ENCODE data around the gene PLEKHA7. TPM values are rescaled to one million over a fixed set of nuclear protein-coding genes. Genes with fewer than 3 reads are reported as not detected.
"Not testable (repeated sequence)": the region's sequence is repeated elsewhere in the genome, so short reads cannot be mapped to it uniquely, and the experiment has no call there.

Gene PLEKHA7
- polyA plus RNA-seq, 1 experiment = 0.05 TPM

- no peak overlapping the region for H3K4me3 ChIP-seq (ENCODE audit: low read depth, low read length)
- TF ChIP-seq CTCF (IDR thresholded peaks at IDR 0.05; ENCODE audit: low read depth, low read length) = no peak
- no peaks in the 10 kb centered on the region; the same call in 1 of the 2 replicates for H3K9me3 ChIP-seq (ENCODE audit: control insufficient read depth, insufficient read depth, low read length)
- no peak overlapping the region for H3K27ac ChIP-seq (ENCODE audit: low read depth, low read length)
- POLR2A ChIA-PET = no interaction called here
- DNase-seq (ENCODE audit: low read depth, low spot score) = no peak
- H3K27me3 ChIP-seq (ENCODE audit: control insufficient read depth, insufficient read depth, low read length) = peaks cover 44% of the 10 kb centered on the region
- CTCF ChIA-PET = no interaction called here
Measured at GRCh38 chr11:16923987-16924386, 90.2 kb downstream of the PLEKHA7 start.

DNA sequence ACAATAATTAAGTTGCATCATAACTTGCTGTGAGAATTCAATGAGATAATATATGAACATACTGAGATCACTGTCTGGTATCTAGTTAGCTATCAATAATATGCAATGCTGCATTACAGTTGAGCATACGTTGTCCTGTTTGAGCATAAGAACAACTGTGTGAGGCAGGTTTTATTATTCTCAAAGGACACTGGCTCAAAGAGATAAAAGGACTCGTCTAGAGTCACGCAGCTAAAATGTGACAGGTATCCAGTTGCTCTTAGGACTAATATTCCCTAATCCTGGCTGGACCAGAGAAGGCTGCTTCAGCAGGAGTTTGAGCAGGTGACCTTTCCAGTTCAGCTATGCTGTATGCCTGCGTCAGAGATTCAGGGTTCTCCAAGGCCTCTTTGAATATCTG lies 92.5 kb downstream of the PLEKHA7 start:
- ChIA-PET CTCF (no interaction called here), POLR2A (interaction anchor here (0.7 kb wide), 1 partner anchor 156 kb away, joined by 3 read pairs; the partner anchor contains the start of gene RPS13)
- DNase-seq (ENCODE audit: low read depth, low spot score) = no peak
- Histone ChIP-seq H3K9me3 (ENCODE audit: control insufficient read depth, insufficient read depth, low read length) (no peaks in the 10 kb centered on the region; the same call in 1 of the 2 replicates), H3K27me3 (ENCODE audit: control insufficient read depth, insufficient read depth, low read length) (peaks cover 42% of the 10 kb centered on the region), H3K4me3 (ENCODE audit: low read depth, low read length) (no peak overlapping the region), H3K27ac (ENCODE audit: low read depth, low read length) (no peak overlapping the region)
- no peak for TF ChIP-seq CTCF (IDR thresholded peaks at IDR 0.05; ENCODE audit: low read depth, low read length)

DNA sequence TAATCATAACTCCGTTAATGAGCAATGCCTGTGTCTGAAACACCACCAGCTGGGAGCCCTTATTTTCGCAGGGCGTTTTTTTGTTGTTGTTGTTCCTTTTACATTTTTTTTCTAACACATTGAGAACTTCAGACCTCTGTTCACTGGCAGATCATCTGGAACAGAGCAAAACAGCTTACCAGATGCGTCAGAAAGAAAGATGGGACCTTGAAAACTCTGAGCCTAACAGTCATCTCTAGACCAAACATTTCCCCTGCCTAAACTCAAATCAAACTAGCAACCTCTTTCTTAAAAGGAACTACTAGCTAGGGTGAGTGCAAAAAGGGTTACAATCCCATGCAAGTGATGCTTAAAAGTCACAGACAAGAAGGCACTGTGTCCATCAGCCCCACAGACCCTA lies 93.2 kb downstream of the PLEKHA7 start:
- Histone ChIP-seq H3K4me3 (ENCODE audit: low read depth, low read length) (no peak overlapping the region), H3K27ac (ENCODE audit: low read depth, low read length) (no peak overlapping the region), H3K27me3 (ENCODE audit: control insufficient read depth, insufficient read depth, low read length) (peaks cover 35% of the 10 kb centered on the region), H3K9me3 (ENCODE audit: control insufficient read depth, insufficient read depth, low read length) (no peaks in the 10 kb centered on the region; the same call in 1 of the 2 replicates)
- ChIA-PET CTCF (no interaction called here), POLR2A (interaction anchor here (0.7 kb wide), 1 partner anchor 157 kb away, joined by 3 read pairs; the partner anchor contains the start of gene RPS13)
- no peak for TF ChIP-seq CTCF (IDR thresholded peaks at IDR 0.05; ENCODE audit: low read depth, low read length)
- no peak for DNase-seq (ENCODE audit: low read depth, low spot score)

DNA sequence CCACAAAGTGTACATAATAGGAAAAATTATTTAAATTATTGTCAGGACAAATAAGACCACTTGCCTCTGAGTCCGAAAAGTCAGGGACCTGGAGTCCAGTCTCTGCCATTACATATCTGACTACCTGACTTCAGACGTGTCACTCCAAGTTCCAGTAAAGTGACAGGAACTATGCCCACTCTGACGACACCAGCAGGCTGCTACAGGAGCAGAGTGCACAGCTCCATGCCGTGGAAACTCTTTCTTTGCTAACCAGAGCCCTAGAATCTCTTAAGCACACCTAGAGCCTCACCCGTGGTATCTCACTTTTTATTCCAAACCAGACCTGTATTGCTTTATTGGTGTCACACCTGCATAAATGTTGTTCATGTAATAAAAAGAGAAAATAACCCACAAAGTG lies 93.7 kb downstream of the PLEKHA7 start:
- H3K27me3 ChIP-seq (ENCODE audit: control insufficient read depth, insufficient read depth, low read length) = peaks cover 31% of the 10 kb centered on the region
- POLR2A ChIA-PET = no interaction called here
- CTCF ChIA-PET = no interaction called here

DNA sequence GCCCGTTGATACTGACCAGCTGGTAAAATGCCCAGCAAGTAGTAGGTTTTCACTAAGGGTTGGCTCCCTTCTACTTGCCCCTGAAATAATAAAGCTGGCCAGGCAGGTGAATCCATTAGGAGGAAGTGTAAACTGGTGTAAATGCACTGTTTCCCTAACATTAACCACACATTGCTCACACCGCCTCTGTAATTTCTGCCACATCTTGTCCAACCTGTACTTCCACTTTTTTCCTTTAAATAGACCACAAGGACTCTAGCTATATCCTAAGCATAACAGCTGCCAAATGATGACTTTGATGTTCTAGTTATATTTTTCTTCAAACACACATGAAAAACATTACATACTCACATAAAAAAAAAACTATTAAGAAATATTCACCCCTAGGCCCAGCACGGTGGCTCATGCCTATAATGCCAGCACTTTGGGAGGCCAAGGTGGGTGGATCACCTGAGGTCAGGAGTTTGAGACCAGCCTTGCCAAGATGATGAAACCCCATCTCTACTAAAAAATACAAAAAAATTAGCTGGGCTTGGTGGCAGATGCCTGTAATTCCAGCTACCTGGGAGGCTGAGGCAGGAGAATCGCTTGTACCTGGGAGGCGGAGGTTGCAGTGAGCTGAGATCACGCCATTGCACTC lies 95.6 kb downstream of the PLEKHA7 start:
- CTCF ChIA-PET = not testable (repeated sequence)

More for the DNA sequence above, 93.7 kb downstream of the PLEKHA7 start:
- Histone ChIP-seq H3K4me3 (ENCODE audit: low read depth, low read length) (no peak overlapping the region), H3K9me3 (ENCODE audit: control insufficient read depth, insufficient read depth, low read length) (no peaks in the 10 kb centered on the region; the same call in 1 of the 2 replicates), H3K27ac (ENCODE audit: low read depth, low read length) (no peak overlapping the region)
- no peak for DNase-seq (ENCODE audit: low read depth, low spot score)
- TF ChIP-seq CTCF (IDR thresholded peaks at IDR 0.05; ENCODE audit: low read depth, low read length) = no peak

More for the DNA sequence above, 95.6 kb downstream of the PLEKHA7 start:
- POLR2A ChIA-PET; H3K4me3 ChIP-seq (ENCODE audit: low read depth, low read length); H3K27ac ChIP-seq (ENCODE audit: low read depth, low read length); H3K9me3 ChIP-seq (ENCODE audit: control insufficient read depth, insufficient read depth, low read length); DNase-seq (ENCODE audit: low read depth, low spot score): not testable (repeated sequence)
- H3K27me3 ChIP-seq (ENCODE audit: control insufficient read depth, insufficient read depth, low read length) = peaks cover 13% of the 10 kb centered on the region

Data from AG04450 (cell line).